Measurements from ENCODE around the gene WNT3. TPM values are rescaled to one million over a fixed set of nuclear protein-coding genes. Genes with fewer than 3 reads are reported as not detected.

Gene WNT3
- total and polyA plus RNA-seq, 2 donors (not counting 3 experiments of a cell fraction or from before 2014, with no cell fraction given), result 1.4 to 2.1 TPM

GRCh38 chr17:46823657-46824056 lies 5.2 kb upstream of the WNT3 start:
- Histone ChIP-seq H3K4me3 (replicated peaks in 1 of 3; ENCODE audit: insufficient read depth in 1 of 3, low read depth in 1 of 3, low read length in 3 of 3) (no peak overlapping the region), H3K27ac (ENCODE audit: insufficient read depth, low read depth, low read length) (no peak overlapping the region), H3K9me1 (replicated peaks; ENCODE audit: control insufficient read depth, extremely low read depth, insufficient read depth, low read length) (no peaks in the 10 kb centered on the region), H3K79me2 (ENCODE audit: control insufficient read depth, insufficient read depth, low read length) (no peaks in the 10 kb centered on the region), H3K9ac (replicated peaks; ENCODE audit: extremely low read depth, insufficient read depth, low read length) (no peak overlapping the region), H3K27me3 (ENCODE audit: control insufficient read depth in 2 of 2, insufficient read depth in 2 of 2, low read length in 2 of 2) (peaks cover 37 to 45% of the 10 kb centered on the region in 2 experiments), H3K9me3 (replicated peaks; ENCODE audit: control insufficient read depth, insufficient read depth, low read length) (no peaks in the 10 kb centered on the region), H2AFZ (ENCODE audit: low read depth, low read length) (no peak overlapping the region), H3K4me1 (ENCODE audit: control insufficient read depth, extremely low read depth, insufficient read depth, low read length) (no peaks in the 10 kb centered on the region), H3K4me2 (ENCODE audit: insufficient read depth, low read length) (no peak overlapping the region), H3K36me3 (ENCODE audit: control insufficient read depth in 2 of 2, extremely low read depth in 1 of 2, insufficient read depth in 2 of 2, low read length in 2 of 2) (no peaks in the 10 kb centered on the region), H4K20me1 (replicated peaks; ENCODE audit: control insufficient read depth, extremely low read depth, insufficient read depth, low read length) (no peaks in the 10 kb centered on the region)
- BruUV-seq (replicated peaks), result no TSS peak
- TF ChIP-seq POLR2A (IDR thresholded peaks at IDR 0.05; ENCODE audit: low read depth, low read length) (no peak), MYC (IDR thresholded peaks at IDR 0.05; ENCODE audit: low read depth, low read length) (no peak), FOS (IDR thresholded peaks at IDR 0.05; ENCODE audit: borderline replicate concordance, insufficient read depth, low read length) (no peak), CTCF (IDR thresholded peaks at IDR 0.05; ENCODE audit: extremely low read depth in 1 of 2, insufficient read depth in 1 of 2, low read depth in 1 of 2, low read length in 2 of 2) (no peak), EZH2 (IDR thresholded peaks at IDR 0.05; ENCODE audit: borderline replicate concordance, low read depth, low read length, severe bottlenecking) (no peak), GATA2 (IDR thresholded peaks at IDR 0.05; ENCODE audit: insufficient read depth, insufficient read length, low read depth, low read length) (no peak), POLR2AphosphoS5 (IDR thresholded peaks at IDR 0.05; ENCODE audit: insufficient read depth, low read depth, low read length) (no peak), JUN (IDR thresholded peaks at IDR 0.05; ENCODE audit: borderline replicate concordance, insufficient read depth, insufficient read length, low read depth) (no peak), MAX (IDR thresholded peaks at IDR 0.05; ENCODE audit: insufficient read depth, insufficient read length) (no peak)
- ChIA-PET CTCF (interaction anchor here (1.6 to 5.5 kb wide), 2 partner anchors 10 to 11 kb away, joined by 5 to 34 read pairs; no protein-coding TSS in a partner anchor), POLR2A (no interaction called here)
- dilution Hi-C loops (cut with MboI; ENCODE audit: extremely low pct_ligation_motif_present, low sequenced_read_pairs), result no loop called here
- FAIRE-seq, result no peak
- intact Hi-C loops (cut with micrococcal nuclease), result loop anchor here (10.0 kb wide), 1 partner anchor 99 kb away; no protein-coding TSS in a partner anchor
- DNase-seq (ENCODE audit: low read depth, low spot score), result no peak

Data from endothelial cell of umbilical vein (primary cell).